Stimulated activated CD8-positive, alpha-beta memory T cell treated with anti-CD3 and anti-CD28 coated beads, Interleukin-15, amount 100 ng/mL, for 24 hours (primary cell): ENCODE data around the gene ANKRD37.
A peak's percentile ranks its signal among the peaks of the same experiment; 100 is the strongest.

Source experiments
- DNase-seq: peaks from one replicate; pipeline ENCODE4 v3.0.0-alpha.2; 2020; ENCODE audit warnings: low read depth

The ANKRD37 gene

GRCh38 chr4:185421366-185422124 is 24.9 kb downstream of the ANKRD37 start:
- DNase-seq, result no peak

GRCh38 chr4:185424905-185425646 is 28.4 kb downstream of the ANKRD37 start:
- no peak for DNase-seq

- DNase-seq, result peak; percentile 82
Measured at GRCh38 chr4:185425647-185426352, 29.2 kb downstream of the ANKRD37 start, which contains the start of gene UFSP2. Gene UFSP2 (minus strand): TSS chr4:185425964. CDS start chr4:185425868, 96 bp downstream.

GRCh38 chr4:185426960-185427688 is 30.5 kb downstream of the ANKRD37 start:
- DNase-seq, result no peak

GRCh38 chr4:185429660-185430059 is 33.0 kb downstream of the ANKRD37 start:
- DNase-seq, result no peak

- DNase-seq, result no peak
Measured at GRCh38 chr4:185435466-185435865, 38.8 kb downstream of the ANKRD37 start.

- DNase-seq, result no peak
Measured at GRCh38 chr4:185437809-185438208, 41.2 kb downstream of the ANKRD37 start.

- DNase-seq, result no peak
Measured at GRCh38 chr4:185441479-185441878, 44.8 kb downstream of the ANKRD37 start.

GRCh38 chr4:185445209-185445608 is 48.6 kb downstream of the ANKRD37 start:
- DNase-seq, result no peak
